Transverse colon (tissue), 4 donors: ENCODE results near the gene PRKAR2A. TPM values are rescaled to one million over a fixed set of nuclear protein-coding genes. Genes with fewer than 3 reads are reported as not detected.

ENCODE experiments used
- DNase-seq: peaks from one replicate; pipeline ENCODE4 v3.0.0-alpha.2; 2019
- H3K27ac ChIP-seq, 4 donors: fragments of 200-600 bp; sonication (generic); 2 replicates each; pipeline ENCODE4 v1.5.1; 2016 to 2018; ENCODE audit warnings: inconsistent platforms in 4 of 4
- H3K27me3 ChIP-seq: fragments of 200-600 bp; sonication (generic); 2 replicates; pipeline ENCODE4 v1.5.1; 2017; ENCODE audit warnings: inconsistent platforms
- H3K36me3 ChIP-seq, 4 donors: fragments of 200-600 bp; sonication (generic); 2 replicates each; pipeline ENCODE4 v1.5.1; 2017 to 2019; ENCODE audit warnings: inconsistent platforms in 4 of 4
- H3K4me1 ChIP-seq, 4 donors: fragments of 200-600 bp; sonication (generic); 2 replicates each; pipeline ENCODE4 v1.5.1; 2017 to 2020; ENCODE audit warnings: inconsistent platforms in 4 of 4
- H3K4me3 ChIP-seq, 4 donors: fragments of 200-600 bp; sonication (generic); 1 replicate in 1 of 4; 2 replicates in 3 of 4; pipeline versions ENCODE4 v1.5.1 to v1.6.1; 2017 to 2019; ENCODE audit warnings: inconsistent platforms in 4 of 4
- H3K9me3 ChIP-seq, 2 donors: fragments of 200-600 bp; sonication (generic); 2 replicates each; pipeline ENCODE4 v1.5.1; 2017 to 2019; ENCODE audit warnings: inconsistent platforms in 2 of 2
- EP300 ChIP-seq: sonication (generic); formaldehyde crosslinking; IDR thresholded peaks from one replicate; pipeline ENCODE4 v1.6.1; 2017; ENCODE audit warnings: antibody characterized with exemption, low read depth
- POLR2A ChIP-seq: fragments of 450-650 bp; IDR thresholded peaks from one replicate; pipeline ENCODE4 v1.6.1; 2016; ENCODE audit warnings: antibody characterized with exemption, mild to moderate bottlenecking, moderate library complexity
- POLR2AphosphoS5 ChIP-seq, 3 donors: sonication (generic); formaldehyde crosslinking; IDR thresholded peaks; one replicate each; pipeline ENCODE4 v1.6.1; 2016; ENCODE audit warnings: antibody characterized with exemption in 3 of 3
- WGBS, 2 donors: methylation state at CpG; one replicate each; pipeline ENCODE4 v1.1.5; 2018; ENCODE audit warnings: low coverage in 1 of 2; 5-methylcytosine and 5-hydroxymethylcytosine counted together
- in situ Hi-C, 4 donors: fragments of 200-750 bp; cut with MboI; loops; one replicate each; pipeline versions ENCODE4 v1.15.0 to v1.15.1; 2017; ENCODE audit warnings: low sequenced_read_pairs in 3 of 4, low pct_ligation_motif_present in 1 of 4, low pct_unique_long_range_greater_than_20kb in 1 of 4
- intact Hi-C: fragments of 100-400 bp; cut with DNase I; formaldehyde crosslinking; loops from one replicate; pipeline ENCODE4 v1.15.1; 2023; ENCODE audit warnings: low total_unique reads
- total RNA-seq, 4 donors: library from RNA; depleted of rRNA; stranded (reverse); fragments of >200 nt; gene quantifications; one replicate each; pipeline ENCODE4 v1.1.0, GENCODE V29; 2016
- TF ChIP-seq, protein P1 (sequence below), 5 experiments: fragments of 200-600 bp in 3 of 5; fragments of 450-650 bp in 2 of 5; sonication (generic) in 3 of 5; IDR thresholded peaks; 1 replicate in 2 of 5; 2 replicates in 3 of 5; pipeline ENCODE4 v1.5.1; 2016 to 2017; ENCODE audit warnings: antibody characterized with exemption in 5 of 5, inconsistent platforms in 3 of 5, mild to moderate bottlenecking in 2 of 5, moderate library complexity in 1 of 5

The PRKAR2A gene
- total RNA-seq, 4 donors from 2014 or later, result 20.3 to 59.1 (median 40.8) TPM

GRCh38 chr3:48879307-48879993 is 31.8 kb upstream of the PRKAR2A start:
- 82 to 83% methylated on average over 3 to 6 of the region's 6 CpGs for WGBS, 2 donors
- DNase-seq, result no peak
- H3K36me3 ChIP-seq, result peaks cover 0 to 14% (median 0%) of the 10 kb centered on the region in 4 donors
- no peaks in the 10 kb centered on the region for H3K9me3 ChIP-seq
- in situ Hi-C loops, result no loop called here
- intact Hi-C loops, result no loop called here
- H3K4me3 ChIP-seq, result no peak overlapping the region
- H3K27ac ChIP-seq, result no peak overlapping the region
- no peaks in the 10 kb centered on the region for H3K27me3 ChIP-seq
- TF ChIP-seq EP300 (no peak), POLR2A (no peak), POLR2AphosphoS5 (IDR thresholded peaks at IDR 0.05) (no peak)
- TF ChIP-seq, protein P1, sequence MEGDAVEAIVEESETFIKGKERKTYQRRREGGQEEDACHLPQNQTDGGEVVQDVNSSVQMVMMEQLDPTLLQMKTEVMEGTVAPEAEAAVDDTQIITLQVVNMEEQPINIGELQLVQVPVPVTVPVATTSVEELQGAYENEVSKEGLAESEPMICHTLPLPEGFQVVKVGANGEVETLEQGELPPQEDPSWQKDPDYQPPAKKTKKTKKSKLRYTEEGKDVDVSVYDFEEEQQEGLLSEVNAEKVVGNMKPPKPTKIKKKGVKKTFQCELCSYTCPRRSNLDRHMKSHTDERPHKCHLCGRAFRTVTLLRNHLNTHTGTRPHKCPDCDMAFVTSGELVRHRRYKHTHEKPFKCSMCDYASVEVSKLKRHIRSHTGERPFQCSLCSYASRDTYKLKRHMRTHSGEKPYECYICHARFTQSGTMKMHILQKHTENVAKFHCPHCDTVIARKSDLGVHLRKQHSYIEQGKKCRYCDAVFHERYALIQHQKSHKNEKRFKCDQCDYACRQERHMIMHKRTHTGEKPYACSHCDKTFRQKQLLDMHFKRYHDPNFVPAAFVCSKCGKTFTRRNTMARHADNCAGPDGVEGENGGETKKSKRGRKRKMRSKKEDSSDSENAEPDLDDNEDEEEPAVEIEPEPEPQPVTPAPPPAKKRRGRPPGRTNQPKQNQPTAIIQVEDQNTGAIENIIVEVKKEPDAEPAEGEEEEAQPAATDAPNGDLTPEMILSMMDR (IDR thresholded peaks at IDR 0.05), result no peak
- H3K4me1 ChIP-seq, result no peaks in the 10 kb centered on the region

- no peak for DNase-seq
- Histone ChIP-seq H3K9me3 (no peaks in the 10 kb centered on the region), H3K27ac (no peak overlapping the region), H3K27me3 (no peaks in the 10 kb centered on the region), H3K36me3 (peaks cover 0 to 4% (median 0%) of the 10 kb centered on the region in 4 donors), H3K4me1 (no peaks in the 10 kb centered on the region), H3K4me3 (no peak overlapping the region)
- 91 to 92% methylated on average over 5 to 8 of the region's 8 CpGs for WGBS, 2 donors
- intact Hi-C loops (no loop called here), in situ Hi-C loops (no loop called here)
- TF ChIP-seq EP300, result no peak
- TF ChIP-seq POLR2AphosphoS5 (IDR thresholded peaks at IDR 0.05), result no peak
- no peak for TF ChIP-seq POLR2A
- TF ChIP-seq, protein P1 (IDR thresholded peaks at IDR 0.05), result no peak
Measured at GRCh38 chr3:48877671-48878070, 30.0 kb upstream of the PRKAR2A start.

GRCh38 chr3:48863122-48863521 is 15.4 kb upstream of the PRKAR2A start:
- WGBS, 2 donors, result 90 to 100% methylated on average over 2 to 3 of the region's 3 CpGs
- intact Hi-C loops (no loop called here), in situ Hi-C loops (no loop called here)
- Histone ChIP-seq H3K4me3 (no peak overlapping the region), H3K9me3 (no peaks in the 10 kb centered on the region), H3K4me1 (no peaks in the 10 kb centered on the region), H3K36me3 (peaks cover 0 to 18% (median 6%) of the 10 kb centered on the region in 4 donors), H3K27me3 (no peaks in the 10 kb centered on the region), H3K27ac (no peak overlapping the region)
- TF ChIP-seq POLR2AphosphoS5 (IDR thresholded peaks at IDR 0.05), result no peak
- TF ChIP-seq EP300, result no peak
- no peak for DNase-seq

DNA sequence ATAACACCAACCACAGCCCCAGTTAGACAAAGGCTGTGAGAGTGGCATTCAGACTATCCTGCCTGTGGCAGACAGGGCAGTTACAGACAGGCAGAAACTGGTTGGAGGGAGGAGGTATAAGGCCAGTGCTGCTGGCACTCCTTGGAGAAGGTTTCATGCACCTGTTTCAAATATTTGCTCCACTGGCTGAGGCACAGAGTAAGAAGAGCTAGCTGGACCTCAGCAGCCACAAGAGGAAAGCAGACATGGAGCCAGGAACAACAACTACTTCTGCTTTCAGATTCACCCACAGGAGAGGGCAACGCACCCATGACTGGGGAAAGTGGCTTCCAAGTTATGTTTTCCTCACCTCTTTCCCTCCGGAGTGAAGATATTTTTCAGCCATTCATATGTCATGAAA is 11.5 kb upstream of the PRKAR2A start:
- intact Hi-C loops (no loop called here), in situ Hi-C loops (no loop called here)
- Histone ChIP-seq H3K27me3 (no peaks in the 10 kb centered on the region), H3K36me3 (peaks cover 0 to 18% (median 6%) of the 10 kb centered on the region in 4 donors), H3K4me3 (no peak overlapping the region), H3K4me1 (peaks cover 0 to 19% (median 8%) of the 10 kb centered on the region in 4 donors), H3K27ac (no peak overlapping the region), H3K9me3 (no peaks in the 10 kb centered on the region)
- no peak for TF ChIP-seq POLR2A
- TF ChIP-seq, protein P1 (IDR thresholded peaks at IDR 0.05), result no peak
- no peak for TF ChIP-seq POLR2AphosphoS5 (IDR thresholded peaks at IDR 0.05)
- no peak for TF ChIP-seq EP300
- DNase-seq, result no peak
- WGBS, 2 donors, result 82% methylated on average over 2 of the region's 2 CpGs; no CpG with 5 or more reads in 1 of the 2 donors
